Transverse colon (tissue), 4 donors: Measurements from ENCODE around the gene FCSK. TPM values are rescaled to one million over a fixed set of nuclear protein-coding genes. Genes with fewer than 3 reads are reported as not detected.
"Not testable (repeated sequence)": the region's sequence is repeated elsewhere in the genome, so short reads cannot be mapped to it uniquely, and the experiment has no call there.

Experiments used
- DNase-seq: peaks from one replicate; pipeline ENCODE4 v3.0.0-alpha.2; 2019
- H3K27ac ChIP-seq, 4 donors: fragments of 200-600 bp; sonication (generic); 2 replicates each; pipeline ENCODE4 v1.5.1; 2016 to 2018; ENCODE audit warnings: inconsistent platforms in 4 of 4
- H3K27me3 ChIP-seq: fragments of 200-600 bp; sonication (generic); 2 replicates; pipeline ENCODE4 v1.5.1; 2017; ENCODE audit warnings: inconsistent platforms
- H3K36me3 ChIP-seq, 4 donors: fragments of 200-600 bp; sonication (generic); 2 replicates each; pipeline ENCODE4 v1.5.1; 2017 to 2019; ENCODE audit warnings: inconsistent platforms in 4 of 4
- H3K4me1 ChIP-seq, 4 donors: fragments of 200-600 bp; sonication (generic); 2 replicates each; pipeline ENCODE4 v1.5.1; 2017 to 2020; ENCODE audit warnings: inconsistent platforms in 4 of 4
- H3K4me3 ChIP-seq, 4 donors: fragments of 200-600 bp; sonication (generic); 1 replicate in 1 of 4; 2 replicates in 3 of 4; pipeline versions ENCODE4 v1.5.1 to v1.6.1; 2017 to 2019; ENCODE audit warnings: inconsistent platforms in 4 of 4
- H3K9me3 ChIP-seq, 2 donors: fragments of 200-600 bp; sonication (generic); 2 replicates each; pipeline ENCODE4 v1.5.1; 2017 to 2019; ENCODE audit warnings: inconsistent platforms in 2 of 2
- CTCF ChIP-seq, 5 experiments: fragments of 200-600 bp in 3 of 5; fragments of 450-650 bp in 2 of 5; sonication (generic) in 3 of 5; IDR thresholded peaks; 1 replicate in 2 of 5; 2 replicates in 3 of 5; pipeline ENCODE4 v1.5.1; 2016 to 2017; ENCODE audit warnings: antibody characterized with exemption in 5 of 5, inconsistent platforms in 3 of 5, mild to moderate bottlenecking in 2 of 5, moderate library complexity in 1 of 5
- EP300 ChIP-seq: sonication (generic); formaldehyde crosslinking; IDR thresholded peaks from one replicate; pipeline ENCODE4 v1.6.1; 2017; ENCODE audit warnings: antibody characterized with exemption, low read depth
- POLR2A ChIP-seq: fragments of 450-650 bp; IDR thresholded peaks from one replicate; pipeline ENCODE4 v1.6.1; 2016; ENCODE audit warnings: antibody characterized with exemption, mild to moderate bottlenecking, moderate library complexity
- POLR2AphosphoS5 ChIP-seq, 3 donors: sonication (generic); formaldehyde crosslinking; IDR thresholded peaks; one replicate each; pipeline ENCODE4 v1.6.1; 2016; ENCODE audit warnings: antibody characterized with exemption in 3 of 3
- WGBS, 2 donors: methylation state at CpG; one replicate each; pipeline ENCODE4 v1.1.5; 2018; ENCODE audit warnings: low coverage in 1 of 2; 5-methylcytosine and 5-hydroxymethylcytosine counted together
- in situ Hi-C, 4 donors: fragments of 200-750 bp; cut with MboI; loops; one replicate each; pipeline versions ENCODE4 v1.15.0 to v1.15.1; 2017; ENCODE audit warnings: low sequenced_read_pairs in 3 of 4, low pct_ligation_motif_present in 1 of 4, low pct_unique_long_range_greater_than_20kb in 1 of 4
- intact Hi-C: fragments of 100-400 bp; cut with DNase I; formaldehyde crosslinking; loops from one replicate; pipeline ENCODE4 v1.15.1; 2023; ENCODE audit warnings: low total_unique reads
- total RNA-seq, 4 donors: library from RNA; depleted of rRNA; stranded (reverse); fragments of >200 nt; gene quantifications; one replicate each; pipeline ENCODE4 v1.1.0, GENCODE V29; 2016

The FCSK gene
- total RNA-seq, 4 donors from 2014 or later: 38.5 to 62.7 (median 43.1) TPM

DNA sequence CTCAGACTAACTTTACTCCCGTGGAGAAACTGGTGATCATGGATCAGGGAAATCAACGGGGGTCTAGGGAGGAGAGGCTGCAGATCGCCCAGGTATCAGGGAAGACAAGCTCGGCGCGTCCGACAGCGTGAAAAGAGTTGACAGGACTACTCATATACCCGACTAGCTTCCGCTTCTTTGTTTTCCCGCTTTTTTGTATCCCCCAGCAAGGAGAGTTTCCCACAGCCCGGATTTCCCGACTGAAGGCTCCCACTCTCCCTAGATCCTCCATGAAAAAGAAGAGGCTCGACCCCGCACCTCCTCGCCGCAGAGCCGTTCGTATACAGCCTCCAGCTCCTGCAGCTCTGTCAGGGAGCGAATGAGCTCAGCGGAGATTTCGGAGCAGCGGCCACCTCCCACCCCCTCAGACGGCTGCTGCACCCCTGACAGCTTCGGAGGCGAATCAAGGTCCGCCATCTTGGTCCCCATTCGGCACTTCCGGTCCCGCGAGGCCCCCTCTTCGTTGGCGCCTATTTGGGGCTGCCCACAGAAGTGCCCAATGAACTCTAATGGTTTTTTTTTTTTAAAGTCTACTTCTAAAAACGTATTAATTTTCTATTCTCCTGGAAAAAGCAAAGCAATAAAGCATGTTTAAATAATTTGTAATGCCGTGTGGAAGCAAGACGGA lies 68.8 kb downstream of the FCSK start, which contains the start of gene COG4:
COG4 (minus strand) TSS at position 479 of the 667 bp plus-strand sequence; CDS start at position 468, 11 bp downstream.
- Histone ChIP-seq H3K4me3 (peak within 1 kb of the TSS; percentile 78 to 95 (median 88)), H3K36me3 (peaks cover 0 to 13% (median 2%) of the 10 kb centered on the region in 4 donors), H3K27me3 (no peaks in the 10 kb centered on the region), H3K9me3 (no peaks in the 10 kb centered on the region), H3K27ac (peak within 1 kb of the TSS; percentile 85 to 94 (median 90)), H3K4me1 (peaks cover 13 to 43% (median 32%) of the 10 kb centered on the region in 4 donors)
- no peak for TF ChIP-seq CTCF (IDR thresholded peaks at IDR 0.05)
- no peak for TF ChIP-seq POLR2A
- TF ChIP-seq POLR2AphosphoS5 (IDR thresholded peaks at IDR 0.05): no peak
- TF ChIP-seq EP300: no peak
- in situ Hi-C loops (loop anchor here in 1 of 4 donors (10.0 kb wide), 1 partner anchor 132 kb away; no protein-coding TSS in a partner anchor), intact Hi-C loops (no loop called here)
- peak; percentile 89 for DNase-seq
- 1 to 2% methylated on average over 10 to 36 of the region's 36 CpGs for WGBS, 2 donors

- Histone ChIP-seq H3K9me3 (no peaks in the 10 kb centered on the region), H3K36me3 (peaks cover 0 to 8% (median 4%) of the 10 kb centered on the region in 4 donors), H3K4me3 (peak within 1 kb of the TSS; percentile 78 to 95 (median 88)), H3K4me1 (peaks cover 13 to 43% (median 32%) of the 10 kb centered on the region in 4 donors), H3K27ac (peak within 1 kb of the TSS; percentile 85 to 94 (median 90)), H3K27me3 (no peaks in the 10 kb centered on the region)
- DNase-seq: peak; percentile 72
- peak; percentile 78 for TF ChIP-seq POLR2A
- TF ChIP-seq CTCF (IDR thresholded peaks at IDR 0.05): no peak
- peak; percentile 17 to 83 (median 76) for TF ChIP-seq POLR2AphosphoS5 (IDR thresholded peaks at IDR 0.05)
- in situ Hi-C loops: loop anchor here in 1 of 4 donors (10.0 kb wide), 1 partner anchor 131 kb away; no protein-coding TSS in a partner anchor
- intact Hi-C loops: no loop called here
- 0 to 1% methylated on average over 13 to 32 of the region's 32 CpGs for WGBS, 2 donors
These were observed 69.5 kb downstream of the FCSK start, which contains the start of gene SF3B3 for GRCh38 chr16:70523743-70524398. SF3B3 (plus strand) TSS chr16:70523816; CDS start chr16:70526657, 2,841 bp downstream.

DNA sequence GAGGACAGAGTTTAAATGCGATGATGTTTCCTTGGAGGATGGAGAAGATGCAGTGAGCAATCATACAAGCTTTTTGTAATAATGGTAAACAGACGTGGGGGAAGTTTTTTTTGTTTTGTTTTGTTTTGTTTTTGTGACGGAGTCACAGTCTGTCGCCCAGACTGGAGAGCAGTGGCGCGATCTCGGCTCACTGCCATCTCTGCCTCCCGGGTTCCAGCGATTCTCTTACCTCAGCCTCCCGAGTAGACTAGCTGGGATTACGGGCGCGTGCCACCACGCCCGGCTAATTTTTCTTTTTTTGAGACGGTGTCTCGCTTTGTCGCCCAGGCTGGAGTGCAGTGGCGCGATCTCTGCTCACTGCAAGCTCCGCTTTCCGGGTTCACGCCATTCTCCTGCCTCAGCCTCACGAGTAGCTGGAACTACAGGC lies 70.0 kb downstream of the FCSK start:
- in situ Hi-C loops: loop anchor here in 1 of 4 donors (10.0 kb wide), 1 partner anchor 130 kb away; no protein-coding TSS in a partner anchor
- H3K9me3 ChIP-seq, H3K27me3 ChIP-seq, intact Hi-C loops: not testable (repeated sequence)
- peak; percentile 33 for DNase-seq
- peaks cover 0 to 13% (median 4%) of the 10 kb centered on the region in 4 donors for H3K36me3 ChIP-seq
- H3K4me1 ChIP-seq: peaks cover 13 to 48% (median 33%) of the 10 kb centered on the region in 4 donors
- H3K27ac ChIP-seq: peak overlapping the region; percentile 85 to 94 (median 90)
- 0 to 2% methylated on average over 2 to 24 of the region's 24 CpGs for WGBS, 2 donors
- H3K4me3 ChIP-seq: peak overlapping the region; percentile 78 to 95 (median 88)

- TF ChIP-seq CTCF (IDR thresholded peaks at IDR 0.05) (no peak), POLR2AphosphoS5 (IDR thresholded peaks at IDR 0.05) (no peak), EP300 (no peak), POLR2A (no peak)
These were observed 72.0 kb downstream of the FCSK start for GRCh38 chr16:70526403-70526802.

More at GRCh38 chr16:70526403-70526802, 72.0 kb downstream of the FCSK start:
- intact Hi-C loops: no loop called here
- Histone ChIP-seq H3K27me3 (no peaks in the 10 kb centered on the region), H3K9me3 (no peaks in the 10 kb centered on the region), H3K4me3 (no peak overlapping the region), H3K27ac (no peak overlapping the region), H3K4me1 (peaks cover 13 to 52% (median 33%) of the 10 kb centered on the region in 4 donors), H3K36me3 (peaks cover 0 to 30% (median 14%) of the 10 kb centered on the region in 4 donors)
- no peak for DNase-seq
- in situ Hi-C loops: loop anchor here in 3 of 4 donors (10.0 to 25.0 kb wide), 3 partner anchors 128 to 236 kb away; no protein-coding TSS in a partner anchor
- 80 to 86% methylated on average over 6 of the region's 6 CpGs for WGBS, 2 donors
